ENCODE results near the gene SUMF1.

Gene SUMF1

DNA sequence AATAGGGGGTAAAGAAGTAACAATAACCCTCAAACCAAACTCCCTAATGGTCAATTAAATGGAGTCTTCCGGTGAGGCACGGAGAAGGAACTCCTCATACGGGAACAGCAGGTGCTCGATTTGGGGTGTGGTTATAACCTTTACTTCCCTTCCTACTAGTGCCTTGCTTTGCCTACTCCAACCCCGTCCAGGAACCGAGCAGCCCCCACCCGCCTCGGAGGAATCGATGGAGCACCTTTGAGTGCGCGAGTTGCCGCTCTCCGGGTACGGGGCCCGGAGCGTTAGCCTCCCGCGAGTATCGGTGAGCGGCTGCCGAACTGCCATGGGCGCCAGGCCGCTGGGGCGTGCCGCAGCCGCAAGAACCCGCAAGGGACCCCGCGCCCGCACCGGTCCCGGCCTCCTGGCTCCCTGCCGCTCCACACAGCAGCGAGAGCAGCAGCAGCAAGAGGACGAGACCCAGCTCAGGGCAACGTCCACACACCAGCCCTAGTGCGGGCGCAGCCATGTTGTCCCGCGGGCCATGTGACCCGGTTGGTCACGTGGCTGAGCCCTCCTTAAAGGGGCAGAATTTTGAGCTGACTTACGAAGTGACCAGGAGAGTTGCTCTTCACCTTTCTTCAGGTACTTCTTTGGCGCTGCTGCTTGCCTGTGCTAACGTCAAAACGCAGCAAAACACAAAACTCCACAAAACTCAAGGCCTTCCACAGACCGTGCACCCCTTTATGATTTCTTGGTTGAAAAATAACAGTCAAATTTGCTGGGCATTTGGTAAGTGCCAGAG, at the start of gene SUMF1:
Gene SUMF1, minus strand, starts transcription at position 529 of the 781 bp plus-strand sequence. Its CDS starts 24 bp downstream, at position 505.
- peak; percentile 92 for DNase-seq

- peak; percentile 38 for DNase-seq
Observed at GRCh38 chr3:4515916-4516579, 49.0 kb upstream of the SUMF1 start.

DNA sequence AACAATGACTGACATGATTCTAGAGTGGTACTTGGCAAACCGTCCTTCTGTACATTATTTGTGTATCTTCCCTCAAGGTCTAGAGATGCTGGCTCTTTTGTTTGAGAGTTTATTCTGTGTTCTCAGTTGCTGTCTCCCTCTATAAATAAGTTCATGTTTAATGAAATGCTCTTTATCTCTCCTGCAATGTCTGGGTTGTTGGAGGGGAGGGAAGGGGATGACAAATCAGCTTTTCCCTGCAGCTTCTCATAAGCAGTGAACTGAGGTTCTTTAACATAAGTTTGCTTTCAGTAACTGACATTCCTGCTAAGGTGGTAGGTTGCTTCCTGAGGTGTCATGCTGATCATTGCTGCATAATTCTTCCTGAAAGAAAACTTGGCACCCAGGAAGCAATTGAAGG, 47.8 kb upstream of the SUMF1 start:
- DNase-seq, result peak; percentile 64

GRCh38 chr3:4514321-4514720, 47.3 kb upstream of the SUMF1 start:
- no peak for DNase-seq

DNA sequence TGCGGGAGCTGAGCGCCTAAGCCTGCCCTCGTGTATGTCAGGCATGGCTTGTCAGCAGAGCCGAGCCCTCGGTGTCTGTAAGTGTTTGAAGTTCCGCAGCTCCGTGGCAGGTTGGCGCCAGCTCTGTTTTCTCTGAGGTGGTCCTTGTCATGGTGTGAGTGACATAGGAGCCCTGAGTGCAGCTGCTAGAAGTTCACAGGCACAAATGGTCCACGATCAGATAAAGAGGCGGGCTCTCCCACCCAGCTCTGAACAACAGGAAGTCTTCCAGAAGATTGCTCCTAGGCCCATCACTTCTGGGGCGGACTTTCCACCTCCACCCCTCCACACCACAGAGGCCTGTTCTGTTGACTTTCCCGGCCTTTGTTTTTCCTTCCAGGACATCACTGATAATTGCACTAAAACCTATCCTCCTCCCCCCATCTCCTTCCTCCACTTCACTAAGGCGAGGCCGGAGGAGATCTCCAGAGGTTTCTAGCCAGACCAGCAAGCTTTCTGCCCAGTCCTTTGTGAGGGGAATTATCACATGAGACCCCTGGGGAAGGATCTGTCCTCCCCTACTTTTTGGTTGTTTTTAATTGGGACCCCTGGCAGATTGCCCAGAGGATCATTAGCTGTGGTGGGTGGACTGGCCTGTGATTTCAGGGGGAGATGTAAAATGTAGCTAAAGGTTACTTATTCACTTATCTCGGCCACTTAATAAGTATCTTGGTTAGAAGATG, 46.0 kb upstream of the SUMF1 start:
- DNase-seq, result peak; percentile 59

DNA sequence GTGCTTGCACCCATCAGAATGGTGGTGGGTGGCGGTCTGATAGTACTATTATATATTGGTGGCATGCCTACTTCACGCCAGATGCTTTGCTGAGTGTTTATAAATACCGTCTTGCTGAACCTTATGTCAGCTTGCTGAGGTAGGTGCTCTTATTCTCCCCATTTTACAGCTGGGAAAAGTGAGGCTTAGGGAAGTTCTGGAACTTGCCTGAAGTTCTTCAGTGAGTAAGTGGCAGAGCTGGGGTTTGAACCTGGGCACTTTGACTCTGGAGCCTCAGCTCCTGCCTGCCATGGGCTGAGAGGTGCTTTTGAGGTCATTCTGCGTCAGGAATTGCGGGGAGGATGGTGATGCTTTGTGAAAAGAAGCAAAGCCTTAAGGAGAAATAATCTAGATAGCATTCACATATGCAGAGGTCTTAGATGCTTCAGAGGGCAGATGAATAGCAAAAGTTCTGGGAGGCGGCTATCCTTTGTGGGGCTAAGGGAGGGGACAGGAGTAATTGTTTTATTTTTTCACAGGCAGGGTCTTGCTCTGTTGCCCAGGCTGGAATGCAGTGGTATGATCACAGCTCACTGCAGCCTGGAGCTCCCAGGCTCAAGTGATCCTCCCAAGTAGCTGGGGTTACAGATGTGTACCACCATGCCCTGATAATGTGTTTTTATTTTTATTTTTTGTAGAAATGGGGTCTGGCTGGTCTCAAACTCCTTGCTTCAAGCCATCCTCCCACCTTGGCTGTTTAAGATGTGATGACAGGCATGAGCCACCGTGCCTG, 44.6 kb upstream of the SUMF1 start:
- no peak for DNase-seq

GRCh38 chr3:4509983-4510755, 43.1 kb upstream of the SUMF1 start:
- no peak for DNase-seq

DNA sequence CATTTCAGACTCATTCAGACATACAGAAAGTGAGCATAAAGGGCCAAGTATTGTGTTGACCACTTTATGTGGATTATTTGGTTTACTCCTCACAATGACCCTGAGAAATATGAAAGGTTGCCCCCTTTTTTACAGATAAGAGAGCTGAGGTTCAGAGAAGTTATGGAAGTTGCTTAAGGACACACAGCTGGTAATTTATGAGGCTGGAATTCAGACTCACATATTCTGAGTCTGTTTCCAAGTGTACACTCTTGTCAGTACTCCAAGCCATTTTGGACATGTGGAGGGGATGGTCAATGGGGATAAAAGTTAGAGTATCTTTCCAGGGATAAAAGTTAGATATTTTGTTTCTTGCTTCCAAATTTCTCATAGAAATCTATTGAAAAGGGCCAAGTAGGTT, 42.0 kb upstream of the SUMF1 start:
- no peak for DNase-seq

- peak; percentile 57 for DNase-seq
Observed at GRCh38 chr3:4508048-4508981, 41.2 kb upstream of the SUMF1 start.

DNA sequence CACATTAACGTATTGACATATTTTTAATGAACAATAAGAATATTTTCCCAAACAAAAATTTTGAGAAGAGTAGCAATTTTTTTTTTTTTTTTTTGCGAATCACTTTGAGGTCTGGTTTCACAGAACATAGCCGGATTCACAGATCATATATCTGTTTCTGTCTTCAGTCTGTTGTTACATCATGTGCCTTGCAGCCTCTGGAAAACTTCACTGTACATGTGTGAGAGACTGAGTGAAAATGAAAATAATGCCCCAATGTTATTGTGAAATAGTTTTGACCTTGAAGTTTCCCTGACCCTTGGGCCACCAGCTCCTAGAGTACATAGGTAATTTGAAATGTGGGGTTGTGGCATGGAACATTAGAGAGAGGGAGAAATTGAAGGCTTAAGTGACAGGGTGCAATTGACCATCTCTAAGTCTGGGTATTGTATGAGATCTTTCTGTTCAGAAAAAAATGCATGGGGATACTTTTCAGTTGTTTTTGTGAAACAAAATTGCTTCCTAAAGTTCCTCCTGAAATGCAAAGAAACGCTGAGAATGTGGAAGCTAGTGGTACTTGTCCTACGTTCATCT, 40.0 kb upstream of the SUMF1 start:
- peak; percentile 56 for DNase-seq

DNA sequence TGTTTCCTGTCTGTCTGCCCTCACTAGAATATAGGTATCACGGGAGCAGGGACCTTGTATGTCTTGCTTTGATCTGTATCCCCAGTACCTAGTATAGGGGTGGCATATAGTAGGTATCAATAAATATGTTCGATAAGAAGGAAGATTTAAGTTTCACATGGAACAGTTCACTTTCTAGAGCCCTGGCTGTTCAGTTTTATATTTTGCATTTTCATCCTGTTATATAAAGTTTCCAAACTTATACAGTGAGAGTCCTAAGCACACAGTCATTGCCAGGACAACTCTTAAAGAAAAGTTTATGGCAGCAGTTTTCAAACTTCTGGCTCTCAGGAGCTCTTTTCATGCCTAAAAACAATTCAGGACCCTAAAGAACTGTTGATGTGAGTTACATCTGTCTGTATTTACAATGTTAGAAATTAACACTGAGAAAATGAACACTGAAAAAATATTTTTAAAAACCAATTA, 39.5 kb upstream of the SUMF1 start:
- no peak for DNase-seq

- DNase-seq, result peak; percentile 68
Observed at GRCh38 chr3:4505688-4506558, 38.9 kb upstream of the SUMF1 start.

- DNase-seq, result peak; percentile 80
Observed at GRCh38 chr3:4504340-4505261, 37.5 kb upstream of the SUMF1 start.

DNA sequence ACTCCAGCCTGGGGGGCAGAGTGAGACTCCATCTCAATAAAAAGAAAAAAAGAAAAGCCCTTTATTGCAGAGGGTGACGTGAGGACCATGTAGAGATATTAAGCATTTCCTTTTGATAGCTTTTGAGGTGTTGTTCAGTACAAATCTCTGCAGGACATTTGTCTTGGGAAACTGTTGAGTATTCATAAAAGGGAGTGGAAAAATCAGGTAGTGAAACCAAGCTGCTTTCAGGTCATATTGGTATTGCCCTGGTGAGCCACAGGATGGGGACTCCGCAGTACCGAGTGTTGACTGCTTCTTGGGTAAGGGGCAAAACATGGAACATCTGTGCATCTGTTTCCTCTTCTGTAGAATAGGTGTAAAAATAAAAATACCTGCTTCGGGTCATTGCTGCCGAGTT, 36.0 kb upstream of the SUMF1 start:
- peak; percentile 35 for DNase-seq

DNA sequence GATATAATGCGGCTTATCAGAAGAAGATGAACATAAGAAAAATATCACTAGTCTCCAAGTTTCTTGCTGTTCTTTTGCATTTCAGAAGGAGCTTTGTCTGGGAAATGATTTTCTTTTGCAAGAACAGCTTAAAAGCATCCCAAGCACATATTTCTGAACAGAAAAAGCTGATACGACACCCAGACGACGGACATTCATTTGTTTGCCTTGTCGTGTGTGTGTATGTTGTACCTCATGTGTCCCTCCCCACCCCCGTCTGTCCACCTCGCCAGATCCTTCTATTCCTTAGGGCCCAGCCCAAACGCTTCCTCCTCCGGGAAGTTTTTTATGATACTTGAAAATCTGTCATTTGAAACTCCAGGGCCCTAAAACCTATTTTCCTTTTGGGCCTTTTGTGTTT, 34.9 kb upstream of the SUMF1 start:
- DNase-seq, result no peak

DNA sequence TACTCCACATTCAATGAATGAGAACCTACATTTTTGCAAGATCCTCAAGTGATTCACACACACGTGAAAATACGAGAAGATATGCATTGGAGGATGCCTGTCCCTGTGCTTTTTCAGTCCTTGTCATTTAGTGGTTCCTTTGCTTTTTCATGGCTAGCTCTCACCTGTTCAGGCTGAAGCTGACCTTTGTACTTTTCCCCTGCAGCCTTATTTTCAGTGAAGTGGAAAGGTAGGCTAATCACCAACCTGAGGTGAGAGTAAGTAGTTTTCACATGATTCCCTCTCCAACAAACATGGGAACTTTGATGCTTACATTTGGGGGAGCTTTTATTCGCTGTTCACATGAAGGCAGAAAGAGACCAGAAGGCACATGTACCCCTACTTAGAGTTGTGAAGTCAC, 34.4 kb upstream of the SUMF1 start:
- no peak for DNase-seq

DNA sequence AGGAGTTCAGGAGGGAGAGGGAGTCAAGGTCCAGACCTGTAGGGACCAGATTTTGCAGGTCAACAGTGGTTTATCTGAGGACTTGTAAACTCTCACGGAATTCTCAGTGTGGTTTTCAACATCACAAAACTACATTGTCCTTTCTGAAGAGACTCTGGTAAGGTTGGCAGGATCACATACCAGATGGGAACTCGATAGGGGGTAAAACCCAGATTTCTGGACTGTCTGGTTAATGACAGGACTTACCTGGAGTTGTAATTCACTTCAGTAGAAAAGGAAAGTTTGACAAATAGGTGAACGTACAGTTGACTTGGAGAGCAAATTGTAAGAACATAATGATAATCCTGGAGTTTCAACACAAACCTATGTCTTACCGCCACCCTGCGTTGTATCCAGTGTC, 31.4 kb upstream of the SUMF1 start:
- DNase-seq, result no peak

DNA sequence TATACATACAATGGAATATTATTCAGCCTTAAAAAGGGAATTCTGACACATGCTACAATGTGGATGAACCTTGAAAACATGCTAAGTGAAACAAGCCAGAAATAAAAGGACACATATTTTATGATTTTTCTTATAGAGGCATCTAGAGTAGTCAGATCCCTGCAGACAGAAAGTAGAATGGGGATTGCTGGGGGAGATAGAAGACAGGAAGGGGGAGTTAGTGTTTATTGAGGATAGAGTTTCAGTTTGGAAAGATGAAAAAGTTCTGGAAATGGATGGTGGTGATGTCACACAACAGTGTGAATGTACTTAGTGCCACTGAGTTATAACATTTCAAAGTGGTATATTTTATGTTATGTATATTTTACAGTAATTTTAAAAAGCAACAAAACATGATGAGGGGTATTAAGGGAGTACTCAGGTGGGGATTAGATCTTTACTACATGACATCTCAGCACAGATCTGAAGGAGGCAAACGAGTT, 30.8 kb upstream of the SUMF1 start:
- no peak for DNase-seq
